8988T (cell line): ENCODE results near the gene SMLR1.

Experiments
- DNase-seq: peaks from one replicate; pipeline ENCODE4 v3.0.0; 2011

The SMLR1 gene

DNA sequence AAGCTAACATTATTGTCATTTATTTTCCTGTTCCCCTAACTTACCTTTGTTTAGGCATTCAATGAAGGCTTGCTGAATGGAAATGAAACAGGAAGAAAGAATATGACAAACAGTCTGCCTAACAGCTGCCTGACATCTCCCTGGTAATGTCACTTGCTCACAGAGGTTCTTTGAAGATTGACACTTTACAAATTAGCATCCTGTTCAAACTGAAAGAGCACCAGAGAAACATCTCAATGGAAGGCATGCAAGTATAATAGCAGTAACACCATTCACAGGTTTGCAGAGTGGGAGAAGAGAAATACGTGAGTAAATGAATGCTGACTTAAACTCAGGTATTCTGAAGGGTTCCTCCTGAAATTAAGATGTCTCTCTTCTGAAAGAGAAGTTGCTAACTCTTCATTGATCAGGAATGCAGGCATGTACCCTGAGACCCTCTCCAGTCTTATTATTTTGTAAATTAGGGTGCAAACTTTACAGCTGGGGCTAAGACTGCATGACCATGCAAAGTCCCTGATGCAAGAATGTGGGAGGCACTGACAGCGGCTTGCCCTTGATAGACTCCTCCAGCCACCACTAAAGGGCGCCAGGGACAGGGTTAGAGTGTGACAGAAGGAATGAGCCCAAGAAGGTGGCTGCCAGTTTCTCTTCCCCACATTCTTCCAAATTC is 1.3 kb upstream of the SMLR1 start:
- no peak for DNase-seq

DNA sequence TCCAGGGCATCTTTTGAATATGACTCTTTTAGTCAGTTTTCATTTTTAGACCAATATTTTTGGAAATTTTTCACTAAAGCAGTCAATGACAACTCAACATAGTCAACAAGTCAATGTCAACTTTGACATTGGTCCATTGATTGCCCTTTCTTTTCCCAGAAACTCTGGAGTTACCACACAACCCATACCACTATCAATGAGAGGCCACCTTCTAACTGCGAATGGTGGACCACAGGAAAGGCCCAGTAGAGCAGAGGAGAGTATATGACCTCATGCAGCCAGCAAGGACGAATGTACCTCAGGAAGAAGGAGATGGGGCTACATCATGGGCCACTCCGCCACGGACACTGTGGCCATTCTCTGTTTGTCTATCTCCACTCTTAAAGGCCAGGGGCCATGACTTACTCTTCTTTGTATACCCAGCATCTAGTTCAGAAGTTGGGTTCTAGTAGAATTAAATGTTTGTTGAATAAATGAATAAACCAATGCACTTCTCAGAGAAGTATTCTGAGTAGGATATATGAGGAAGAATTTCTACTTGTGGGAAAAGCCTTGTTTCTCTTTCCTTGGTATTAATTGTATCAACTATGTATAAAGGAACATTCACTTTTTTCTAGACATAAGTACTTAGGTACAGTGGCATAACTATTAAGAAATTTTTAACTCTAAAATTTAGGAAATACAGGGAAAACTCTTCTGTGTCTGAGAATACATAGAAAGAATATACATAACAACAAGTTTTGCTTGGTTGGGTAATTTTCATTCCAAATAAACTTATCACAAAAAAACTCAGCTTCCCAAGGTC is 562 bp upstream of the SMLR1 start:
- DNase-seq, result no peak

DNA sequence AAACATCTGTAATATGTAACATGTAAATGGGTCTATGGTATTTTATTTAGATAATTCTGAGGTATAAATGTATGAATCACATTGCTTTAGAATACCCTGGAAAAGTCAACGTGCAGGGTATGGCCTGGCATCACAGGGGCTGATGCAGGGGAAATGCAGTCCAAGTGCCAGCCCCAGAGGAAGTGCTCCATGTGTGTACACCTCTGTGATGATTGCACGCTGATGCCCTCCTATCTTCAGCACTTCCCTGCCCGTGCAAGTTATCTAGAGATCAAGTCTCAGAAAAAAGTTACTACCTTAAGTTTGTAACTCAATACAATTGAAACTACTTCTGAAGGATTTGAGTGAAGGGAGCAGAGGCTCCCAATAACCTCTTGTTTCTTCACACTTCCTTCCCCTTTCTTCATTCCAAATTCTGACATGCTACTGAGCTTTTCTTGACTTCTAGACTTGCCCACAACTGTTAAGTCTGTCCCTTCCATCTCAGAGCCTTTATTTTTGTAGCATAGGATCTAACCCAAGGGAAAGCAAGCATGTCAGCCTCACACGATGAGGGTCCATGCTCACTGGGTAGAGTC is 2.2 kb downstream of the SMLR1 start:
- DNase-seq, result no peak

DNA sequence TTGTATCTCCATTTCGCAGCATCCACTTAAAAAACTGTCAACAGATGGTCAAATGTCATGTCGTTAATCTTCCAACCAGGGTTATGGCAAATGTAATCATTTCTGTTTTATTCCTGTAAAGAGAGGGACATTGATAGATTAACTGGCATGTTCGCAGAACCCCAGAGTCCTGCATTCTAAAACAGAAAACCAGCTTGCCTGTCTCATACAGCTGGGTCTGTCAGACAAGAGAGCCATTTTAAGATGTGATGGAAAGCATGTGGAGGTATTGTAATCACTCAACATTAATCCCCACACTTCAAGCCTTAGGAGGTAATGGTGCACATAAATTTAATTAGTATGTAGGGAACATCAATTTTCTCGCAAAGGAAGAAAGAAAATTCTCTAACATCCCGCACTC is 4.4 kb downstream of the SMLR1 start:
- no peak for DNase-seq

DNA sequence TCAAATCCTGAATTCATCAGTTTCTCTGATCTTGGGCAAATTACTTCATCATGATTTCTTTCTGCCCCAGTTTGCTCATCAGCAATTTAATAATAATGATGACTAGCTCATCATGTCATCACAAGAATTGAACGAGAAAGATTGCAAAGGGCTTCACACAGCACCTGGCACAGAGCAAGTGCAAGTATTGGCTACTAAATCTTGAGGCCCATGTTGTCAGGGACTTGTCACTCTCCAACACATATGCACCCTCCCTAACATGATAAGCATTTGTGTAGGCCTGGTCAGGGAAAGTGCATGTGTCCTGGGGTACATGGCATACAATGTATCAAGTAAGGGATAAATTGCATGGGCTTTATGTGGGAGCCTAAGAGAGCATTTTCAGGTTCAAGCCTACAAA is 6.4 kb downstream of the SMLR1 start:
- DNase-seq, result no peak

DNA sequence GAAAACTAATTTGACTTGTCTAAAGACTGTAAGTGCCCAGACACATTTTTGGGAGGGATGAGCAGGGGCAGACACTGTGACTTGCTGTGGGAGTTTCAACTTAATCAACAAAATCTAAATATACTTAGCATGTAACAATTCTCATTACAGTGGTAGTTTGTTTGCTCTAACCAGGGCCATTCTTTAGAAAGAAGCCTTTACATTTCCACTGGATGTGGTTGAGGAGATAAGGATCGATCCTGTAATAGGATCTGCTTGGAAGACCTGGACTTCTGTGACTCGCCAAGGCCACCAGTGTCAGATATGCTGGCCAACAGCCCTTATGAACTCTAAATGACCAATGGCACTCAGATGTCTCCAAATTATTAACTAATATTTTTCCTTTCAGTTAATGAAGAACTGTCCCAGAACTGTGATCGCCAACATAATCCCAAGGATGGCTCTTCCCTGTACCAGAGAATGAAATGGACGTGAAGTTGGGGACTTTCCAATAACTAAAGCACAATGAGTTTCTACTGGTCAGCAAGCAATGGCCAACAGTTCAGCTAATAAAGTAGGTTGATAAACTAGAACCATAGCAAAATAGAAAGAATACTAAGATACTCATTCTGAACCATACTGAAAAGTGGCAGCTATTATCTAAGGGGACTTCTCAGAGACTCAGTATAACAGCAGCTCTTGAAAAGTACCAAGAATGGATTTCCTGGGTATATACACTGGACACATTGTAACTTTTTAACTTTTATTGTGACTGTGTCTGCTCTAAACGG is 7.5 kb downstream of the SMLR1 start:
- no peak for DNase-seq

DNA sequence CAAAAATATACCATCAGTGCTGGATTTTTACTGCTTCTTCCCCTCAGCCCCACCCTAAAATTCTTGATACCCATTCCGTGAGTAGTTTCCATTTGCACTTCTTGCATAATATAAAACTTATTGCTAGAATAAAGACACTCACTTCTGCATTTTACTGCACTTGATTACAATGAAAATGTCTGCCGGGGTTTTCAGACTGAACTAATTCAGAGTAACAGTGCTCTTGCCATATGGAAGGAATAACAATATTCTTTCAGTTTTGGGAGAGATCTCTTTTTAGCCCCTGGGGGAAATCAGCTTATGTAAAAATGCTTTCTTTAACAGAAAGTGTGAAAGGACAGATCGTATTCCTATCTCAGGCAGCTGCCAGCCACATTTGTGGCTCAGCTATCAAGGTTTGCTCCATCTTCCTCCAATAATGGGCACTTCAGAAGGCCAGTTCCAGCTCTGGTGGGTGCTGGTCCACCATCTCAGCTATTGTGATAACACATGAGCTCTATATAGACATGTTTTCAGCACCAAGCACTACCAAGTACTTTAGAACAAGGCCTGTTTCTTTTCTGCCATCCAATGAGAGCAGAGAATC is 8.9 kb downstream of the SMLR1 start:
- DNase-seq, result no peak

DNA sequence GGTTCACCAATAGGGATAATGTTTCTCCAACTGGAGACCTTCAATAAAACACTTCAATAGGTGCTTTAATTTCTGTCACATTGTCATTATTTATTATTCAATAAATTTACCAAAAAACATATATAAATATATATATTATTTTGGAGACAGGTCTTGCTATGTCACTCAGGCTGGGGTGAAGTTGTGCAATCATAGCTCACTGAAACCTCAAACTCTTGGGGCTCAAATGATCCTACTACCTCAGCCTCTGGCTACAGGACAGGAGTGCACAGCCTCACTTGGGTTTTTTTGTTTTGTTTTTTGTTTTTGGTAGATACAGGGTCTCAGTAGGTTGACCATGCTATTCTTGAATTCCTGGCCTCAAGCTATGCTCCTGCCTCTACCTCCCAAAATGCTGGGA is 9.9 kb downstream of the SMLR1 start:
- DNase-seq, result no peak

DNA sequence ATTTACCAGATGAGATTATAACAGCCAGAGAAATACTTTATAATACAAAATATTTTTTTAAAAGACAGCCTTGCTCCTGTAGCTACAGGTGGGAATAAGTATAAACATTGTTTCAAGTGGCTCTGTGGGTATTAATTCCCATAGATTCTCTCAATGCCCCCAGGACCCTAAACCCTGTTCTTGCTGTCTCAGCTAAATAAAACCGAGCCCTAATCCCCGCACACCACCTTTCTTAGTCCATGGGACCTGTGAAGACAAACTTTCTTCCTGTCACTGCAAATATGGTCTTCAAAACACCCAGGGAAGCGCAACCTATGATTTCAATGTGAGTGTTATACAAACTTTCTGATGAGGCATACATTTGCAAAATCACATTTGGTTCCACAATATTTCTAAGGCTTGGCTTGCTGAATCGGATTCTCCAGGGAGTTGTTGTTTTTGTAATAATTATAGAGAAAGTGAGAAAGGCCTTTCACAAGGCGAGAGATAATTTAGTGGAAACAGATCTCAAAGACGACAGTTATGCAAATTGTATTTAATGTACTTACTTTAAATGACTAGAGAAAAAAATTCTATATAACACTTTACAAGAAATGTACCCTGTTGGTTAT is 11.1 kb downstream of the SMLR1 start:
- DNase-seq, result no peak

DNA sequence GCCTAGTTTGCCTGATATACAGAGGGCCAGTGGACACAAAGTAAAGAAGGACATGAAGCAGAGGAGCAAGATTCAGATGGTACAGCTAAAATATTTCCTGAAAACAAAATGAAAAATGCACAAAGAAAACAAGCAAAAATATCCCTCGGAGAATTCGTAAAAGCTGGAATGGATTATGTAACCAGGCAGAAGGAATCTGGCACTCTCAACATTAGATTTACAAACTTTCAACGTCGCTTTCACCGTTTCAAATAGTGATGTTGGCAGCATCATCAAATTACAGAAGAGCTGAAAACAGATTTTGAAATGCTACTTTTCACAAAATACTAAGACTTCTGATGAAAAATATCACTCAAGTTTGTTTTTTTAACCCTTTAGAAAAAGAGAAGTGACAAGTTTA is 11.7 kb downstream of the SMLR1 start:
- DNase-seq, result no peak

DNA sequence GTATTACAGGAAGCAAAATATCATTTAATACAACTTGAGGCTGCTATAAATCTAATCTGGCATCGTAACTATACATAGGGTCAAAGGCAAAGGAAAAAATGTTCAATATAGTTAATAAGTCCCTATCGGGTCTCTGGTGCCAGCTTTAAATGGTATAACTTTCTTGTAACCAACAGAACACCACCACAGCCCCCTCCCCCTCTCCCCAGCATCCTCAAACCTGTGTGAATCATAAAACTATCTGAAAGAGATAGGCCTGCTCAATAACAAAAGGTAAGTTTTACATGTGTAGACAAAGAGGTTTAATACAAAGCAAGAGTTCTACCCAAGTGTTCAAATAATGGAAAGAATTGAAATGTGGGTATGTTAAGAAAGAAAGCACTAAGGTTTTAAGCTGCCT is 12.2 kb downstream of the SMLR1 start:
- no peak for DNase-seq

DNA sequence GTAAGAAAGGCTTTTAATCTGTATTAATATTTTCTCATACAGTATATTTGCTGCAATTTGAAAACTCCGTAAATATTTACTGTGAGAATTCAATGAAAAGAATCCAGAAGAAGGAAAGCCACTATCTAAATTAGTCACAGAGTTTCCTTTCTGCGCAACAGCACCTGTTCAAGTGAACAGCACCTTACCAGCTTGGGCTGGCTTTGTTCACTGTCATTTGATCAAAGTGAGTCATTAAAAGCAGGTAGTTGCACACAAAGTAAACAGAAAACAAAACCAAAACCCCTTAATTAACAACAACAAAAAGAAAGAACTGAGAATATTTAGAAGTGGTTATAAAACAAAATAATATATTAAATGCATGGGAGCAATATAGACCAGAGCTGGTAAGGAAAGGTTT is 12.8 kb downstream of the SMLR1 start:
- no peak for DNase-seq

DNA sequence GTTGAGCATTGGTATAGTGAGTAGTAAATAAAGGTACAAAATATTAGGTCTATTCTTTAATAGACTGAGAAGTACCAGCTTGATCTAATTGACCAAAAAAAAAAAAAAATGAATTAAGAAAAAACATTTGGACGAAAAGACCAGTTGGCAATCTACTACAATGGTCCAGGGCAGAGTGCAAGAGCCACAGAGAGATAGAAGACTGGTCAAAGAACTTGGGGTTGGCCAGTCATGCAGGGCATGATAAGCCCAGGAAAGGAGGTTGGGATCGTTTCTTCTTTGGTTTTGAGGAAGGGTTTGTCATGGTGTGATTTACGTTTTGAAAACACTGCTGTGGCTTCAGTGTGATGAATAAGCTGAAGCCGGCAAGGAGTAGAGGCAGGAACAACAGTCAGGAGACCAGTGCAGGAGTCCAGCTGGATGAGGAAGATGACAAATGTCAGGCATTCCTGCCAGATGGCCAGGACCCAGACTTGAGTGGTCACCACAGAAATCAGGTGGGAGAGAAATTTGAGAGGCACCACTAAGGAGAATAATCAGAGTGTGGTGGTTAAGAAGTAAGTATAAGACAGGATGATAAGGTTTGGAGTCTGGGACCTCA is 14.0 kb downstream of the SMLR1 start:
- no peak for DNase-seq

DNA sequence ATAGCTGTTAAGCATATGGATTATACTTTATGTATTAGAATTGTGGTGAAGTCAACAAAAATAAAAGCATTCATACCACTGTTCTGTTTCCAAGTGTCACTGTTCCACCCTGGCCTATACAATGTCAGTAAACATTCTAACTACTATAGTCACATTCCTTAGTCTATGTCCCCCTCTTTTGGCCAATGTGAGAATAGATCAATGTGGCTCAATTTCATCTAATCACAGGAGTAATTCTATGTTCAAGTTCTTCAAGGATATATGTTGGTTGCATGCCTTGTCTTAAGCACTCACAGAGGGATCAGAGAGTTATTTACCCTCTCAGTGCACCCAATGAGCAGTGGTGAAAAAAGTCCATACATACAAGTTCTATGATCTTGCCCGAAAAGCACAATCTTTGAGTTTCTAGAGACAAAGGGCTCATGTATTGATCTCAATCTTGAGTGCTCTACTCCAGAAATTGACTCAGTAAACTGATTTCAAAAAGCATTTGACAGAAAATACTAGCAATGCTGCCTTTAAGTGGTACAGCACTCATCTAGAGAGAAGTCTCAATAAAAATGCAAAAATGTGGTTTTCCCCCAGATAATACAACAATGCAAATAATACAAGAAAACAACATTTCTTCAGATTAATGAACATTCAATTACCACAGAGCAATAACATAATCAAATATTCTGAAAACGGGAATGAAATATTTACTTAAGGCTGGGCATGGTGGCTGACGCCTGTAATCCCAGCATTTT is 16.5 kb downstream of the SMLR1 start:
- DNase-seq, result no peak

DNA sequence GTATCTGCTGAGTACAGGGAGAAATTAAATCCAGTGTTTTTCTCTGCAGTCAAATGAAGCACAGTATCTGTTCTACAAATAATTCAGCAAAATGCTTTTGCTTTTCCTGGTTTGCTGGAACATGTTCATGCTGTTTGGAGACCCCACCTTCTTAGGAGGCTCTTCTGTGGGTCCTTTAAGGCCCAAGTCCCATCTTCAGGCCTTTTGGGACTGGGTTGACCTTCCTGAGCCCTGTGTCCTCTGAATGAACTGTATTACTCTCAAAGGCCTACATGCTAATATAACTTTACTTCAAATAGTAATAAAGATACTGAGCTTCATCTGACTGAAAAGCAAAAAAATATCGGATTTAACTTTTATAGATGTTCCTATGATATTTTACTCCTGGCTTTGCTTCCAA is 19.3 kb downstream of the SMLR1 start:
- no peak for DNase-seq

DNA sequence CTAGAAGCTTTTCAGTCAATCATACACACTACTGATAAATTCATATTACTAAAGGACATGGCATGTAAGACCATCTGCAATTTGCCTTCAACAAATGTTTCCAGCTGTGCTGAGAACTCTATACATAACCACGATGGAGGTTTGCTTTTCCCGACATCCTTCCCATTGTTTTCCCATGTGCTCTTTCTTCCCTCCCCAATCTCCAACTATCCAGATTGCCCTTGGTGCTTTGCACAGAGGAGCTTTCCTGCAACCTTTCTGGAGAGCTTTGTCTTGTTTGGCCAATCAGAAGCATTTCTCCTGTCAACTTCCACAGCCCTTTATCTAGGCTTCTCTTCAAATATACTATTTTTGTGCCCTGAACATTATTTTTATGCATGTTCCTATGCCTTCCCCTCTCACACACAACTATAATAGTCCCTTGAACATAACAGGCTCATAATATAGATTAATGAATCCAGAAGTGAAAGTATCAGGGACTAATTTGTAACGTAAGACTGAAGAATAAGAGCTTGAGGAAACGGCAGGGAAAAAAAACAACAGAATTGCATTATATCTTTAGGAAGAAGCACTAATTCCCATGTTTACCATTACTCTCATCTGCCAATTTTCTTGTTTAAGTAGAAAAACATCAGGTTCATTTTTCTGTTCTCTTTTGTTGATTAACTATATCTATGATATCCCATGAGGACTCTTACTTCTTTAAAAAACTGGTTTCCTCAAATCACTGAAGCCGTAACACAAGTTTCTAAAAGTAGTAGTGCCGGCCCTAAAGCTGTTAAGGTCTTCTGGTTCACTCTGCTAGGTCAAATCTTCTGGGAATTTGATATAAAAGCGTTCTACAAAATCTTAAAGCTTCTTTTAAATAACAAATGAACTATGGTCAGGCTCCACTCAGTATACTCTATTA is 20.1 kb downstream of the SMLR1 start:
- DNase-seq, result no peak

DNA sequence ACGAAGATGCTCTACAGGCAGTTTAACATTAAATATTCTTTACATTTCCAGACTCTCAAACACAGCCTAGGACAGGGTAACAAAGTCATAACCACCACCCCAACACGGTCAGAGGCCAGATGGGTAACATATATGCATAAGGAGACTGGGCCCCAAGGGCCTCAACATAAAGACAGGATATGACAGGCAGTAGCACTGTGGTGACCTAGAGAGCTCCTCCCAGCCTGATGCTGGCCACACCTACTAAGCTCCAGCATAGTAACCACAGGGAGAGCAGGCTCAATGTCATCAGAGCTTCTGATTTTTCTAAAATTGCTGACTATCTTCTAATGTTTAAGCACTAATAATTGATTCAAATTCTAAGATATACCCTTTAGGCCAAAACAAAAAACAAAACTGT is 21.7 kb downstream of the SMLR1 start:
- no peak for DNase-seq

DNA sequence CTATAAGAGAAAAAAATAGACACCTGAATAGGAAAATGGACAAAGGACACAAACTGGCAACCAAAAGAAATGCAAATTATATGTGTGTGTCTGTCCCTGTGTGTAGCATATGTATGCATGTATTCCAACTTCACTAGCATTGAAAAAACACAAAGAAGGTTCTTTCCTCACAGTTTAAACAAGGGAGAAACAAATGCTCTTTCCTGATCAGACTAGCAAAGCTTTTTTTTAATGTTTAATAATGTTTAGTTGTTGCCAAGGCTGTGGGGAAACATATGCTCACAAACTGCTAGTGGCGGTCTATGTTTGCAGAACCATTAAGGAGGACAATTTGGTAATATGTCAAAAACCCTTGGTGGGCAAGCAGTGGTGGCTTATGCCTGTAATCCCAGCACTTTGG is 22.4 kb downstream of the SMLR1 start:
- DNase-seq, result no peak

DNA sequence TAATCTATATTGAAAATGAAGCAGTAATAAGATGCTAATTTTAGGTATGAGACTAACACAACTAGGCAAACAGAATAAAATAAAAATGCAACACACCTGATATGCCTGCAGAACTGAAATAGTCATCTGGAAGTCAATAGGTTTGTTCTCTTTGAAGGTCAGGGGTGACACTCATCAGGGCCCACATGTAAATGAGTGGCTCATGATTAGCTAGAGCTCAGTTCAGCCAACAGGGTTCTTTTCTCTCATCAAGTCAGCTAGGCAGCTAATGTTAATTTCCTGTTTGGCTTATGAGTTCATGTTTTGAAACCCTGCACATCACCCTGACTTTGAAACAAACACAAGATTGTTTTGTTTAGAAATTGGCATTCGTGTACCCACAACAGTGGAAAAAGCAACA is 23.8 kb downstream of the SMLR1 start:
- DNase-seq, result no peak

DNA sequence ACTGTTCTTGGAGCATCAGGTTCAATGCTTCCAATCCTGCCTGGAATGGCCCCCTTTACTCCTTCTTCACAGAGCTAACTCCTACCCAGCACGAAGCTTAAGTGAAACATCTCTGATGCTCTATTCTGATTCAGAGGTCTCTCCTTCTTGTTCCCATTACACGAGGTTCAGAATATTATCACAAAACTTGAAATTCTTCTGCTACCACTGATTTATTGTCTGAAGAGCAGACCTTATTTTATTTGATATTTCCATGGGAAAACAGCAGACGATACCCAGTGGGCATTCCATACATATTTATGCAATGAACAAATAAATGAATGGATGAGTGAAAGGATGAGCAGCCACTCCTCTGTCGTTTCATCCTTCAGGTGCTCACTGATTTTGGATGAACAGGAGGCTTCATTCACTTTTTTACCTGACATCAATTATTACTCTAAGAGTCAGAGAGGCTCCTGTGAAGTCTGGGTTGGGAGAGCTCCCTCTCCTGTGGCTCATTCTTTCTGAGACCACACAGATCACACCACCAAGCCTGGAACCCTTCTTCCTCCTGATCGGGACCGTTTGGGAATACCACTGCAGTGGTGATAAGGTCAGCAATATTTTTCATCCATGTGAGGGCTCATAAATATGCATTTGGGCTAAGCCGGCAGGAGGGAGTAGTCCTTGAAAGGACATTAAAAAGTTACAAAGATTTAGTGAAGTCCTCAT is 25.8 kb downstream of the SMLR1 start:
- DNase-seq, result no peak
